ENCODE measurements around the gene EXOC7.
"Not testable (repeated sequence)": the region's sequence is repeated elsewhere in the genome, so short reads cannot be mapped to it uniquely, and the experiment has no call there.

EXOC7 gene

DNA sequence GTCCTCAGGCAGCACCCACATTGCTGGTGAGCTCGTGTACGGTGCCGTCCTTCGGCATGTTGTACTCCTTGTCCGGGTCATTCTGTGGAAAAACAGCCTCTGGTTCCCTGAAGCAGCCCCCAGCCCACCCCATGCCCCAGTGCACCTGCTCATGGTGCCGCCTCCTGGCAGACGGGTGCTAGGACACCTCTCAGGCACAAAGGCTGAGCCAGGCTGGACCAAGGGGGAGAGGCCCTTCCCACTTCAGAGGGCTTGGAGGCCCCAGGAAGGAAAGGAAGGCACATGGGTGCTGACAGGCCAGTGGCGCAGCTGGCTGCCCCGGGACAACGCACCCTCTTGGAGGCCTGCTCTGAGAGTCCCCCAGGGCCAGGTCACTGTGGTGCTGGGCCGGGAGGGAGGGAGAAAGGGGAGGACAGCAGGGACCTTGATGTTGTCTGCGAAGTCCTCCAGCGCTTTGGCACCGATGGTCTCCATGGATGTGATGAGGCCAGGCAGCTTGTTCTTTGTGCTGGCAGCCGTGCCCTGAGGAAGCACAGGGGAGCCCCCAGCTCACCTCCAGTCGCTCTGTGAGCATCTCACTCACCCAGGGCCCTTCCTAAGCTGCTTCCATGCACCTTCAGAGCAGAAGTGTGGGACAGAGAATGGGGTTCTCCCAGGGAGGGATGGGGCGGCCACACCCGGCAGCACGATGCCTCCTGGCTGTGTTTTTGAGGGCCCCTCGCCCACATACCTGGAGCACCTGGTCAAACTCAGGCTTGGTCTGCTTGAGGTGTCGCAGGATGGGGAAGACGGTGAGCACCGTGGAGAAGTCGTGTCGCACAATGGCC lies 15.3 kb downstream of the EXOC7 start:
- DNase-seq (ENCODE audit: low read depth in 2 of 2): no peak

DNA sequence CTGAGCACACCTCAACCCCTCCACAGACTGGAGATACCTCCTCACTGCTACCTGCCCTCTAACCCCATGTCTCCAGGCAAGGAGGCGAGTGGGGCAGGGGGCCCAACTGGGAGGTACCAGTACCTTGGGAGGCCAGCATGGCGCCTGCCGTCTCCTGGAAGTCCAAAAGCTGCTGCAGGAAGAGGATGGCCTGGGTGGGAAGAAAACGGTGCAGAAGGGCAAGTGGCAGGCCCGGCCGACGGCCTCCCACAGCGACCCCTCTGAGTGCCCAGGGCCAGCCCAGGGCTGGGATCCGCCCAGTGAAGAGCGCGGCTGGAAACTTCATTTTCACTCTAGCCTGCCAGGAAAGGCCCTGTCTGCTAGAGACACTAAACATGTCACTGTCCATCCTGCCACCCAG lies 16.1 kb downstream of the EXOC7 start:
- DNase-seq (ENCODE audit: low read depth in 2 of 2): no peak

- DNase-seq (ENCODE audit: low read depth in 2 of 2): no peak
Measured at GRCh38 chr17:76086384-76086783, 17.2 kb downstream of the EXOC7 start.

- DNase-seq (ENCODE audit: low read depth in 2 of 2): no peak
Measured at GRCh38 chr17:76085731-76086366, 17.7 kb downstream of the EXOC7 start.

DNA sequence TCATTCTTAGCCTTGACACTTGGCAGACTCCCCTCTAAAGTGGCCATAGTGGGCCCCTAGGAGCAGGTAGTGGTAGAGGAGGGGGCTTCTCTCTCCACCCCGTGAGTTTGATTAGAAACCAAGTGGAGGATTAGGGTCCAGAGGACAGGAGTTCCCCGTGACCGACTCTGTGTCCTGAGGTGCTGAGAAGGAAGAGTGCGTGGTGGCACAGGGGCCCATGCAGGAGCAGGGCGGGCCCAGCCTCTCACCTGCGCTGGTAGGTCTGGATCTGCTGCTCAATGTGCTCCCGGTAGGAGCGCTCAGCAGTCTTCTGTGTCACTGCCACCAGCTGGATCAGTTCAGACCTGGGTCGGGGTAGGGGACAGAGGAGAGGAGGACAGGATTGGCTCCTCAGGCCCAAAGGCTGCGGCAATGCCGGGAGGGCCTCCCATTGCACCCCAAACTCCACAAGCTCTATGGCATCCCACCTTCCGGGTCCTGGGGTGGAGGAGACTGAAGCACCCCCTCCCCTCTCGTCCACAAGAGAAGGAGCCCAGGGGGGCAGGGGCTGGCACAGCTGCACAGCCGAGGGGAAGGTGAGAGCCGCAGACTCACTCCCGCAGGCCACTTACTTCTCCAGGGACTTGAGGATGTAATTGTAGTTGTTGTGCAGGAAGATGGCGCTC lies 18.4 kb downstream of the EXOC7 start:
- DNase-seq (ENCODE audit: low read depth in 2 of 2): no peak

DNA sequence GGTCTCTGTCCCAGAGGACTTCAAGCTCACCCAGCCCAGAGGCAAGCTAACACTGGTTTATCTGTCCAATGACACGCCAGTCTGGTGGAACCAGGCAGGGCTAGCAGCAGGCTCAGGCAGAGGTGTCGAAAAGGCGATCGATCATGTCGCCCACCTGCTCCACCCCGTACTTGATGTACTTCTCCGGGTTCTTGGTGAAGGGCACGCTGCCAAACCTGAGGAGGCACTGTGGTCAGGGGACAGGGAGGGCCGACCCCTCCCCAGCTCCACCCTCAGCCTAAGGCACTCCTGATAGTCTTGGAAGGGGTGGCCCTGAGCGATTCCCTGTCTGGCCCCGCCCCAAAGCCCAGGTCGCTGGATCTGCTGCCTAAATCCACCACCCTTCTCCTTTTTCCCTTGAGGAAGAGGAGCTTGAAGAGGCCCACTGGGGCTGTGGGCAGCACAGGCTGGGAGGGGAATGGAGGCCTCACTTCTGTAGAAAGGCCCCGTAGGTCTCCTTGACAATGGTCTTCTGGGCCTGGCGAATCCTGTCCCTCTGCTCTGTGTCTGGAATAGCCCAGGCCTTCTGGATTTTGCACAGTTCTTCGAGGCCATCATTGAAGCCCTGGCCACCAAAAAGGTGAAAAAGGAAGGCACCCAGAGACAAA lies 19.9 kb downstream of the EXOC7 start:
- no peak for DNase-seq (ENCODE audit: low read depth in 2 of 2)

DNA sequence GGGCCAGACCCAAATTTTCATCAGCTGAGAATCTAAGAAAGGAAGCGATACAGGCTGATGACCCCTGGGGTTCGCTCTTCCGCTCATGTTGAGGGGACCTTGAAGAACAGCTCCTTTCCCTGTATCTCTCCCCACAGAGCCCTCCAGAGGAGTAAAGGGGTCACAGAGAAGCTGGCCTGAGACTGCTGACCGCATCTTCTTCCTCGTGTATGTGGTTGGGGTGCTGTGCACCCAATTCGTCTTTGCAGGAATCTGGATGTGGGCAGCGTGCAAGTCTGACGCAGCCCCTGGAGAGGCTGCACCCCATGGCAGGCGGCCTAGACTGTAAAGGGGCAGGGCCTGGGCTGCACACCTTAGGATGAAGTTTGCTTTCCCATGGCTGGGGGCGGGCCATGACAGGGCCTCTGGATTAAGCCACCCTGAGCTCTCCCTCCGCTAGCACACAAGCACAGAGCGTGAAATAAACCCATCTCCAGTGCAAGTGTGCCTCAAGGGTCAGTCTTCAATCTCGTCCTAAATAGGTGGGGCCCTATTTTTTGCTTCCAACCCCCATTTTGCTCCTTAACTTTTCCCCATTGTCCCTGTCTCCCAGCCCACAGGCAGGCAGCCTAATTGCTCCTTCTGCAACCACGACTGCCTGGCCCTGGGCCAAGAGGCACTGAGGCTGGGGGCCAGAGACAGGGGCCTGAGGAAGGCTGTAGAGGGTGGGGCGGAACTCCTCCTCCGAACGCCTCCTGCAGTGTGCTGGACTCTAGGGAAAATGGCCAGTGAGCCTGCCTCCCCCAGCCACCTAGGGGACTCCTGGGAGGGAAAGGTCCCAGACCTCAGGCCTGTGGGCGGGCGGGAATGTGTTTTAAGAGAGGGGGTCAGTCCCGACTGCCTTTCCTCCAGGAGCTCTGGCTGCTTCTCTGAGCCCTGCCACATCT lies 21.0 kb downstream of the EXOC7 start:
- no peak for DNase-seq (ENCODE audit: low read depth in 2 of 2)

- no peak for DNase-seq (ENCODE audit: low read depth in 2 of 2)
Measured at GRCh38 chr17:76081295-76082210, 22.0 kb downstream of the EXOC7 start.

- no peak for DNase-seq (ENCODE audit: low read depth in 2 of 2)
Measured at GRCh38 chr17:76080768-76081287, 22.8 kb downstream of the EXOC7 start.

DNA sequence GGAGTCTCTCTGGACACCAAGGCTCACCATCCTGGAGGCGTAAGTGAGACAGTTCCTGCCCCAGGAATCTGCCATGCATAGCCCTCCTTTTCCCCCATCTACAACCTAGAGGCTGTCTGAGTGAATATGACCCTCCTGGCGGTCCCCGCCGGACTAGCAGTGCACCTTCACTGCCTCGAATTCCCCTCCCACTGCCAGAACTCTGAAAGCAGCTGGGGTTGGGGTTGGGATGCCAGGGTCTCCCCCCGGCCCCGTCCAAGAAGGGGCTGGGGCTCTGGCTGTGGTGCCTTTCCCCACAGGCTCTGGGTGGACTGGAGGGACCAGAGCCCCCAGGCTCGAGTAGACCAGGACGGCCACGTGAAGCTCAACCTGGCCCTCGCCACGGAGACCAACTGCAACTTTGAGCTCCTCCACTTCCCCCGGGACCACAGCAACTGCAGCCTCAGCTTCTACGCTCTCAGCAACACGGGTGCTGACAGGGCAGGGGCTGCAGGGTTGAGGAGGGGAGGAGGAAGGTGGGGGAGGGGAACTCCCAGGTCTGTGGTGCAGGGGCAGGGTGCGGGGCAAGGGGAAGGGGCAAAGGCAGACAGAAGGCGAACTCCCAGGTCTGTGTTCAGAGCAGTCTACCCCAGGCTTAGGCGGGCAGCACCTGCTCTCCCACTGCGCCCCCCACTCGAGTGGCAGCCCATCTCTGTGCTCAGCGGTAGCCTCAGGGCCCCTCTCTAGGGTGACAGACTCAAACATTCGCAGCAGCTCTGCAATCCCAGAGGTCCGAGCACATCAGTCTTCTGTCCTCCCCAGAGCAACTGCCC lies 23.4 kb downstream of the EXOC7 start:
- no peak for DNase-seq (ENCODE audit: low read depth in 2 of 2)

- DNase-seq (ENCODE audit: low read depth in 2 of 2): no peak
Measured at GRCh38 chr17:76079535-76079955, 24.0 kb downstream of the EXOC7 start.

DNA sequence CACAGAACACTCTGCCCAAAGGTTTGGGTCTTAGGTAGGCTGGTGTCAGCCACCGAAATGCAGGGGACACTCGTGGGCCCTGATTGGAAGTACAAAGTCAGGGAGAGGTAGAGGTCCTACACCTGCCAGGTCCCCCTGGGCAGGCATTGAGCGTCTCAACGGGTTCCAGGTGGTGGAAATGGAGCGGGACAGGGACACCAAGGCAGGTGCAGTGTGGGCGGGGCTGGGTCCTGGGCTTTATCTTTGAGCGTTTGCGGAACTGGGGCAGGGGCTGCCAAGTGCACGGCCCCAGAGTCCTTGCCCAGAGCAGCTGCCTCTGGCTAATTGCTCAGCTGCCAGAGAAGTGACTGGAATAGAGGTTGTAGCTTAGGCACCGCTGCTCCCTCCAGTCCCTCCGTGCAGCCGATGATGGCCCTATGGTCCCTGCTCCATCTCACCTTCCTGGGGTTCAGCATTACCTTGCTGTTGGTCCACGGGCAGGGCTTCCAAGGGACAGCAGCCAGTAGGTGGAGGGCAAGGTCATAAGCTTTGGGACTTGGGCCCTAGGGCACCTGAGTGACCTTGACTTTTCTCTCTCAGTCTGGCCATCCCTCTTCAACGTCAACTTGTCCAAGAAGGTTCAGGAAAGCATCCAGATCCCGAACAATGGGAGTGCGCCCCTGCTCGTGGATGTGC lies 24.6 kb downstream of the EXOC7 start, which contains the start of gene ZACN:
TSS of gene ZACN (plus strand) at position 323 of the 675 bp plus-strand sequence. CDS start at position 406, 83 bp downstream.
- no peak for DNase-seq (ENCODE audit: low read depth in 2 of 2)

GRCh38 chr17:76078370-76078769 lies 25.2 kb downstream of the EXOC7 start:
- DNase-seq (ENCODE audit: low read depth in 2 of 2): not testable (repeated sequence)

GRCh38 chr17:76077584-76078110 lies 25.9 kb downstream of the EXOC7 start:
- no peak for DNase-seq (ENCODE audit: low read depth in 2 of 2)

GRCh38 chr17:76076765-76077583 lies 26.6 kb downstream of the EXOC7 start:
- DNase-seq (ENCODE audit: low read depth in 2 of 2): no peak

DNA sequence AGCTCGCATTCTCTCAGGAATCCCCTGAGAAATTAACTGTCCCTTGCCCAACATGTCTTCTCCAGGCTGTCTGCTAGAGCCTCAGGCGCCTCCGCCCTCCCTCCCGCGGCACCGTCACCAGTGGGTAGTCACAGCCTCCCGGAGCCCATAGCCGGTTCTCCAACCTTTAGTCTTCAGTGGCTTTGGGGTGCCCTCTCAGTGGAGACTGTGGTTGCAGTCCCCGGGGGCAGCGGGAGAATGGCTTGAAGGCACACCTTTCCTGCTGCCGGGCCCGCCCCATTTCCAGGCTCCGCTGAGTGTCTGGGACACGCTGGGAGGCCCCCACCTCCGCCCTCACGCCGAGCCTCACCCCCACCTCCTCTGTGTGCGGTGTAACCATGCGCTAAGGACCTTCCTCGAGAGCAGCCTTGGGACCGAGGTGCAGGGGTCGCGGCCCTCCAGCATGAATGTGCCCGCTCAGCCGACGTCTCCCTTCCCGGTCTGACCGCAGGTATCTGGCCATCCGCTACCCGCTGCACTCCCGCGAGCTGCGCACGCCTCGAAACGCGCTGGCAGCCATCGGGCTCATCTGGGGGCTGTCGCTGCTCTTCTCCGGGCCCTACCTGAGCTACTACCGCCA lies 27.3 kb downstream of the EXOC7 start:
- no peak for DNase-seq (ENCODE audit: low read depth in 2 of 2)

All from stimulated activated CD4-positive, alpha-beta T cell treated with anti-CD3 and anti-CD28 coated beads, Interleukin-1b, Interleukin-23, amount 100 ng/mL, for 1 hour (primary cell).